ENCODE measurements around the gene RCBTB1.
"Not testable (repeated sequence)": the region's sequence is repeated elsewhere in the genome, so short reads cannot be mapped to it uniquely, and the experiment has no call there.

RCBTB1 gene

DNA sequence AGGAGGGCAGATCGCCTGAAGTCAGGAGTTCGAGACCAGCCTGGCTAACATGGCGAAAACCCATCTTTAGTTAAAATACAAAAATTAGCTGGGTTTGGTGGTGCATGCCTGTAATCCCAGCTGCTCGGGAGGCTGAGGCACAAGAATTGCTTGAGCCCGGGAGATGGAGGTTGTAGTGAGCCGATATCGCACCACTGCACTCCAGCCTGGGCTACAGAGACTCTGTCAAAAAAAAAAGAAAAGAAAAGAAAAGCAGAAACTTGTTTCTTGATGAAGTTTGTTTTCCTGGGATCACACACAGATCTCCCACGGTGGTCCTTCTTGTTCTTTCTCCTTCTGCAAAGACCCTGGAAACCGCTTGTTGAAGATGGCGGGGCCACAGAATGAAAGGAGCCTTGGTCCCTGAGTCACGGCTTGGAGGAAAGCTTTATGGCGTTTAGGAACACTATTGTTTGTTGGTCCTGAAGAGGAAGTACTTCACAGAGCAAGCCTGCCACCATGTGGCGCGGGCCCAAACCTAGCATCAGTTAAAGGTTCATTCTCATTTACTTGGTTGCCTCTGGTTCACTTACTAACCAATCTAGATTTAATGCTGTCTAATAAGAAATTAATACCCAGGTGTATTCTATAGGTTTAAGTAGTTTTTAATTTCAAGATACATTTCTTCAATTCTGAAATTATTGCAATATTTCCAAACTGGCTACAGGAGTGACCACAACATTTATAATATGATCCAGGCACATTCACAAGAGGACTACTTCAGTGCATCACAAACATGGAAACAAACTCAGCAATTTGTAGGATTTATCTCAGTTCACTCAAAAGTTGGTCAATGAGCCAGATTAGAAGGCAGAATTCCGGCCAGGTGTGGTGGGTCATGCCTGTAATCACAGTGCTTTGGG is 21.6 kb upstream of the RCBTB1 start:
- in situ Hi-C loops (cut with MboI; ENCODE audit: low sequenced_read_pairs), result no loop called here

DNA sequence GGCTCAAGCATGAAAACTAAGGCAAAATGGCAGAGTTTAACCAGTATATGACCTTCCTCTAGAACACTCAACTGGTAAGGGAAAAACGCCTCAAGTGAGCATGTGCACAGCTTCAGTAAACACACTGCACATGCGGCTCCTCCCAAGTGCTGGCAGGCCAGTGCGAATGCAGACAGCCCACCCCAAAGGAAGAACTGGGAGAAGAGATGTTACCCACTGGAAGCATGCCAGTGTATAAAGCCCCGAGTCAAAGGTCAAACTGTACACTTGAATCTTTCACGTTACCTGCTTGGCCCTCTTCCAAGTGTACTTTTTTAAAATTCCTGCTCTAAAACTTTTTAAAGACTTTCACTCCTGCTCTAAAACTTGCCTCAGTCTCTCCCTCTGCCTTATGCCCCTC is 19.2 kb upstream of the RCBTB1 start:
- in situ Hi-C loops (cut with MboI; ENCODE audit: low sequenced_read_pairs), result no loop called here

DNA sequence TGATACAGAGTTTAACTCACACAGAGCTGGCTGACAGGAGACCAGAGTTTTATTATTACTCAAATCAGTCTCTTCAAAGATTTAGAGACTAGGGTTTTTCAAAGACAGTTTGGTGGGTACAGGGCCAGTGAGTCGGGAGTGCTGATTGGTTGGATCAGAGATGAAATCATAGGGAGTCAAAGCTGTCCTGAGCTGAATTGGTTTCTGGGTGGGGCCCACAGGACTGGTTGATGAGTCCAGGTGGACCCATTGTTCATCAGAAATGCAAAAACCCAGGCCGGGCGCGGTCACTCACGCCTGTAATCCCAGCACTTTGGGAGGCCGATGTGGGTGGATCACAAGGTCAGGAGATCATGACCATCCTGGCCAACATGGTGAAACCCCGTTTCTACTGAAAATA is 17.3 kb upstream of the RCBTB1 start:
- in situ Hi-C loops (cut with MboI; ENCODE audit: low sequenced_read_pairs), result not testable (repeated sequence)

DNA sequence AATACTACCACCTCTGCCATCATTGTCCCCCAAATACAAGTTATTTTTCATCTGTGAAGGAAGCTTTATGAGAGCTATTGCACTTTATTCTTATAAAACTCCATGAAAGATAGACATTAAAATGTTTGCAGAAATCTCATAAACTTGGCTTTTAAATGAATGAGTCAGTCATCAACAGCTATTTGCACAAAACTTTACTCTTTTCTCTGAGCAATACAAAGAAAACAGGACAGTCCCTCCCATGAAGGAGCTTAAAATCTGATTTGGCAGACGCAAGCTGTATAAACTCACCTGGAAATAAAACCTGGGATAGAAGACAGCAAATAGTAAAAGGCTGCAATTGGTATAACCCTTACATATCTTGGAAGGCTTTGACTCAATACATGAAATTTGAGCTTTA is 16.6 kb upstream of the RCBTB1 start:
- in situ Hi-C loops (cut with MboI; ENCODE audit: low sequenced_read_pairs), result no loop called here

DNA sequence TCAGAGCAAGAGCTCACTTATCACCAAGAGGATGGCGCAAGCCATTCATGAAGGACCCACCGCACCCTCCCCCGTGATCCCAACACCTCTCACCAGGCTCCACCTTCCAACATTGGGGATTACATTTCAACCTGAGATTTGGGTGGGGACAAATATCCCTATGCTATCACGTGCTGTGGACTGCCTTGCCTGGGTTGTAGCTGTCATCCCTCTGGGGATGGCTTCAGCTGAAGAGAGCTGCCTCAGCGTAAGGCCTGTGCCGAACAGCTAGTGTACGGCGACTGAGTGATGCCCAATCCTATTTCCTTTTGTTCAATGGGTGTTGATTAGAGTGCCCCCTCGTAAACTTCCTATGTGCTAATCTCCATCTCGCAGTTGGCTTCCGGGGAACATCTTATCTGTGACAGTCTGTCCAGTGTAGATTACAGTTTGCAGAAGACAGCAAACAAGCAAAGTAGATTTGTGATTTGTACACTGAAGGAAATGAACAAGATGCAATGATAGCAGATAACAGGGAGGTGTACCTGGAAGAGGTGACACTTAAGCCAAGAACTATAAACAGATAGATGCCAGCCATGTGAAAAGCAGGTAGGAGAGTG is 11.8 kb upstream of the RCBTB1 start:
- in situ Hi-C loops (cut with MboI; ENCODE audit: low sequenced_read_pairs), result no loop called here

DNA sequence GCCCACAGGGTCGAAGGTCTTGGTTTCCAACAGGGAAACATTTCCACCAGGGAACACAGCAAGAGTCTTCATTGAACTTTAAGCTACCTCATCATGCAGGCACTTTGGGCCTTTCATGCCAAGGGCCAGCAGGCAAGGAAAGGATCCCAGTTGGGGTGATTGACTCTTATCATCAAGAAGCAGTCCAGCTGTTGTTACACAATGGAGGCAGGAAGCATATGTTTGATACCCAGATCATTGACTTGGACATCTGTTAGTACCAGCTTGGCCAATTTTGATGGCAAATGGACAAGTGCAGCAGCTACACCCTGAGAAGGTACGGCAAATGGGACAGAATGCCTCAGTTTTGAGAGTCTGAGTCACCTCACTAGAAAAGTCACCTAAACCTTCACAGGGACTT is 10.9 kb upstream of the RCBTB1 start:
- in situ Hi-C loops (cut with MboI; ENCODE audit: low sequenced_read_pairs), result no loop called here

DNA sequence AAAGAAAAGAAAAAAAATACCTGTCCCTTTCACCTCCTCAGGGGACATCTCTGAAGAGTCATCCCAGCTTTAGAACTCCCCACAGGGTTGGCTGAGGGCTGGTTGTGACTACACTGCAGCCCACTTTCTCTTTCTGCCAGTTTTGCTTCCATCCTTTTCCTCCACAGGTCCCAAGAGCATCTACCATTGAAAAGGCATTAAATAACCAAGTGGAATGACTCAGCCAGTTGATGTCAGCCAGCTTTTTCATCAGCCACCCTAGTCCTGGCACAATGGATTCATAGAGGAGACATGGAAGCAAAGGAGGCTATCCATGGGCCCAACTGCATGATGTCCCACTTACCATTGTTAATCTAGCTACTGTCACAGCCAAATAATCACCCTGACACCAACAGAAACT is 9.2 kb upstream of the RCBTB1 start:
- in situ Hi-C loops (cut with MboI; ENCODE audit: low sequenced_read_pairs), result no loop called here

DNA sequence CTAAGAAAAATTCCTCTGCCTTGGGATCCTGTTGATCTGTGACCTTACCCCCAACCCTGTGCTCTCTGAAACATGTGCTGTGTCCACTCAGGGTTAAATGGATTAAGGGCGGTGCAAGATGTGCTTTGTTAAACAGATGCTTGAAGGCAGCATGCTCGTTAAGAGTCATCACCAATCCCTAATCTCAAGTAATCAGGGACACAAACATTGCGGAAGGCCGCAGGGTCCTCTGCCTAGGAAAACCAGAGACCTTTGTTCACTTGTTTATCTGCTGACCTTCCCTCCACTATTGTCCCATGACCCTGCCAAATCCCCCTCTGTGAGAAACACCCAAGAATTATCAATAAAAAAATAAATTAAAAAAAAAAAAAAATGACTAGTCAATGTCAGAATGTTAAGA is 8.5 kb upstream of the RCBTB1 start:
- in situ Hi-C loops (cut with MboI; ENCODE audit: low sequenced_read_pairs), result not testable (repeated sequence)

DNA sequence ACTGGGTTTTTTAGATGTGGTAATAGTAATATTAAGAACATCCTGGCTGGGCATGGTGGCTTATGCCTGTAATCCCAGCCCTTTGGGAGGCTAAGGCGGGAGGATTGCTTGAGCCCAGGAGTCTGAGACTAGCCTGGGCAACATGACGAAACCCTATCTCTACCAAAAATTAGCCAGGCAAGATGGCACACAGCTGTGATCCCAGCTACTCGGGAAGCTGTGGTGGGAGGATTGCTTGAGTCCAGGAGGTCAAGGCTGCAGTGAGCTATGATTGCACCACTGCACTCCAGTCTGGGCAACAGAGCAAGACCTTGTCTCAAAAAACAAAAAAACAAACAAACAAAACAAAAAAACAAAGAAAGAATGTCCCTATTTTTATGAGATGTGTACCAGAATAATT is 5.4 kb upstream of the RCBTB1 start:
- in situ Hi-C loops (cut with MboI; ENCODE audit: low sequenced_read_pairs), result not testable (repeated sequence)

DNA sequence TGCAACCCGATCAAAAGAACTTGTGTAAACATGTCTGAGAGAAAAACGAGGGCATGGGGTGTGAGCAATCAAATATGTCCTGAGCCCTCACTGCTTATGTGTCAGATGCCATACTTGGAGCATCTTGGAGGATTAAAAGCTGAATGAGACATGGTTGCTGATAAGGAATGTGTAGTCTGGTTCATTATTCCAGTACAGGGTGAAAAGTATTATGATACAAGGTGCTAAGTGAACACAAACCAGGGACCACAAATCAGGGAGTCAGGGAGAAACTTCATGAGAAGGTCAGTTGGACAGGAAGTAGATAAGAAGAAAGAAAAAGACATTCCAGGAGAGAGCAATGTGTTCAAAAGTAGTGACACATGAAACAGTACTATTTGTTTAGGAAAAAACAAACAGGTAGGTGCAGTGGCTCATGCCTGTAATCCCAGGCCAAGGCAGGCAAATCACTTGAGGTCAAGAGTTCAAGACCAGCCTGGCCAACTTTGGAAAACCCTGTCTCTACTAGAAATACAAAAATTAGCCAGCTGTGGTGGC is 2.0 kb upstream of the RCBTB1 start:
- in situ Hi-C loops (cut with MboI; ENCODE audit: low sequenced_read_pairs), result no loop called here

DNA sequence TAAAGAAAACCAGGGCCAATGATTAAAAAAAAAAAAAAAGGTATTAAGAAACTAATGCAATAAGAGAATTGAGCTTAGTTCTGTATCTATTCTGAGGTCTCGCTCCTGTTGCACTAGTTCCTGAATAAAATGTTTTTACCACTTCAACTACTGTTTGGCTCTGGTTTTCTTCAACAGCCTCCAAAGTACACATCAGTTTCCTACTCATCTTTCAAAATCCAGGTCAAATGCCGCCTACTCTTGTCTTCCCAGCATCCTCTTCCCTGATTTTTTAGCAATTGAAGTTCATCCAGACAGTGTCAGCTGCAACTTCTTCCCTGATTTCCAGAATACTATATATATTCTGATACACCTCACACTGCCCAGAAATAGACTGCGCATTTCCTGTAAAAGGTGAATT is 1.4 kb upstream of the RCBTB1 start:
- in situ Hi-C loops (cut with MboI; ENCODE audit: low sequenced_read_pairs), result no loop called here

DNA sequence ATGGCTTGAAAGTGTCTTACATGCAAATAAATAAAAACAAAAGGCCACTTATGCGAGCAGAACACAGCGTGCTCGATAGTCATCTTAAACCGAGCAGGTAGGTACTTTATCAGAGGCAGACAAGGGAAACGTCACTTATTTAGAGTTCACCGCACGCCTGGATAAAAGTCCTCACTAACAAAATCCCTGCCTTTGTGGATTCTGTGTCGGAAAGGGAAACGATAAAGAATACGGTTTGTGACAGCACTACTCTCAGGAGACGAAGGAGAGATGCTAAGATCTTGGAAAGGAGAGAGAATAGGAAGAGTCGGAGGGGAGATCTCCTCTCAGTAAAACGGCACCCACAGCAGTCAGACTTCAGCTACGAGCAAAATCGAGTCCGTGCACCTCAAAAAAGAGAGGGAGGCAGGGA is 581 bp downstream of the RCBTB1 start:
- in situ Hi-C loops (cut with MboI; ENCODE audit: low sequenced_read_pairs), result no loop called here

DNA sequence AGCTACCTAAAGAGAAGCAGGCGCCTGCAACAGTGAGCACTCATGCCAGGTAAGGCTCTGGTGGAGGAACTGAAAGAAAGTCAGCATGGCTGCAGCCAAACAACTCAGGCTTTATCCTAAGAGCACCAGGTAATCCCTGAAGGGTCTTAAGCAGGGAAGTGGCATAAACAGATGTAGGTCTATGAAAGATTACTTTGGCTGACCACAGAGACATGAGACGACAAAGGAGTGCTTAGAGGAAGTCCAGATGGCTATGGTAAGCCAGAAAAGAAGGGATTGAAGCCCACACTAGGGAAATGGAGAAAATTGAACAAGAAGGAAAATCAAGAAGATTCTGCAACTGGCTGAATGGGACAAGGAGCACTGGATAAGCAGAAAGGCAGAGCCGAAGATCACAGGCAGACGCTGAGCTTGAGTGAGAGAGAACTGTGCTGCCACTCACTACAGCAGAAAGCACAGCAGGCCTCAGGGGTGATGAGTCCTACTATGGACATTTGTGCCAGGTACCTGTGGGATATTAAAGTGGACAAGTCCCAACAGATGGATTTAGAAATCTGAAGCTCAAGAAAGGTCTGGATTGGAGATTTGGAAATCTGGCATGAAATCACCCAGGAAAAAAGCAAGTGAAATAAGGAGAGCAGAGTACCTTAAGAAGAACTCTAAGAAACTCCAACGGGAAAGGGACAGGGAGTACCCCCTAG is 4.2 kb downstream of the RCBTB1 start:
- in situ Hi-C loops (cut with MboI; ENCODE audit: low sequenced_read_pairs), result no loop called here

DNA sequence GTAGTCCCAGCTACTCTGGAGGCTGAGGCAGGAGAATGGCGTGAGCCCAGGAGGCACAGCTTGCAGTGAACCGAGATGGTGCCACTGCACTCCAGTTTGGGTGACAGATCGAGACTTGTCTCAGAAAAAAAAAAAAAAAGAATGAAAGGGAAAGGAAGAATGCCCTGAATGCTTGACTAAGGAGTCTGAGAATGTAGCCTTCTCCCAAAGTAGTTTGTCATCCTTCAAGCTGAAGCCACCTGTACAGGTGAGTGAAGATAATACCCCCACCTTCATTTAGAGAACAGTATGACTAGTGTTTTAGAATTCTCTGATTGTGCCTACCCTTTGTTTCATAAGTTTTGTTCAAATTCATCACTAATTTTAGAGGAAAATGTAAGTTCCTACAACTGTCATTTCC is 5.9 kb downstream of the RCBTB1 start:
- in situ Hi-C loops (cut with MboI; ENCODE audit: low sequenced_read_pairs), result no loop called here

DNA sequence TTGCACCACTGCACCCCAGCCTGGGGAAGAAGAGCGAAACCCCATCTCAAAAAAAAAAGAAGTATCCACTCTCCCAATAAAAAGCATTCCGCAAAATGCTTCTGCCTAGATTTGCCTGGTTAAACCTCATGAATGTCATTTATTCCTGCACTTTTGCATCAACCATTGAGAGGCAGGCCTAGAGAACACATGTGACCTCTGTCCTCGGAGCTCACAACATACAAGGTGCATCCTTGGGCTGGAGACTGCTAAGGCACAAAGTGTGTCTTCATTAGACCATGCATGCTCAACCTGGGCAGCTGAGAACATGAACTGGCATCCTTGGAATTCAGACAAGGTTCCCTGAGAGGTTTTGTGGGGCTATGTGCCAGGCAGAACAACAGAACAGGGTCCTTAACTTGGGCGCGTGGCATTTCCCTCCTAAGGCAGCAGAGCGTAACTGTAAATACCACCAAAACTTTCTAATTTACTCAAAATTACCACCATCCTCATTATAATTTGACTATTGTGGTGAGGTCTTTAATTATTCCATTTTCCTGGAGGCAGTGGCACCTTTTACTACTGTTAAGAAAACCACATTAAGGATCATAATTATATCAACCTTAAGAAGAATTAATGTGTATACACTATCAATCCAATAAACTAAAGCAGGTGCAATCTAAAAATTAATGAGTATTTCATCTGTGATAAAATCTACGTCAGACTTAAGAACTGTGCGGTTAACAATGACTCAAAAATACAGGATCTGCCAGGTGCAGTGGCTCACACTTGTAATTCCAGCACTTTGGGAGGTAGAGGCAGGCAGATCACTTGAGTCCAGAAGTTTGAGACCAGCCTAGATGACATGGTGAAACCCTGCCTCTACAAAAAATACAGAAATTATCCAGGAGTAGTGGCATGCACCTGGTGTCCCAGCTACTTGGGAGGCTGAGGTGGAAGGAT is 13.8 kb downstream of the RCBTB1 start:
- in situ Hi-C loops (cut with MboI; ENCODE audit: low sequenced_read_pairs), result no loop called here

DNA sequence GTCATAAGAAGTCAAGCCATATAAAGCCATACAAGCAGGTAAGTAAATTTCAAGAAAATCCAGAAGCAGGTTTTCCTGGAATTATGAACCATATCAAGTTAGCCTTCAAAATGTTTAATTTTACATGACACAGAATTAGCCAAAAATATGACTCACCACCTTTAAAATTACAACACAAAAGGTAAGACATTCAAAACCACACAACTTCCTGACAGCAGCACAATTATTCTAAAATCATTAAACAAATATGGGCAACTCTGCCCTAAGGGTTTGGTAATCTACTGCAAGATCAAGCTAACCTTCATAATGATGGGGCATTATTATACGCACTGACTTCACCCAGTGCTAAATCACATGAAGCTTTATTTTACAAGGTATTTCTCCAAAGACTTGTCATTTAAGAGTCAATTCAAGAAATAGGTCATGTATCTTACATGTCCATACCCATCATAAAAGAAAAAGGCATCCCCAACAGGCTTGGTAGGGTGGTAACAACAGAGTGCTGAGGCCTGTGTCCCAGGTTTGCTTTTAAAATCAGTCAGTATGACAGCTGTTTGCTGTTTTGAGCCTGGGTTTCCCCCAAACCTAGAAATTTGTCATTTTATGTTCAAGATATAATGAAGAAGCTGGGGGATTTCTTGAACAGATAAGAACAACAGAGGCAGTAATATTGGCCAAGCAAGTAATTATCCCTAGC is 15.2 kb downstream of the RCBTB1 start:
- in situ Hi-C loops (cut with MboI; ENCODE audit: low sequenced_read_pairs), result no loop called here

DNA sequence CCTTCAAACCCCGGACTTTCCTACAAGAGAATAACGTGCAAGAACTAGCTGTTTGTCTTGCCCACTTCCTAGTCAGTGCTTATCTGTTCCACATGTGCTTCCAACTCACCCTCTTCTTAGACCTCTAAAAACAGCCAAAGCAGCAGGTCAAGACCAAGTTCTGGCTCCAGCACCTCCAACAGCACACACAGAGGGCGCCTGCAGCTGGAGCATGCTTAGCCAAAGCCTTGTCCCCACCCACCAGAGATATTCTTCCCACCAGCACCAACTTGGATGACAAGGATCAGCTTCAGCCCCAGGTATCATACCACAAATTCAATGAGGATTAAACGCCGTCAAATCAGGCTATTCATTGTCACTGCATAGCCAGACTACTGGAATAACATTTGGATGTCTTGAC is 17.9 kb downstream of the RCBTB1 start:
- in situ Hi-C loops (cut with MboI; ENCODE audit: low sequenced_read_pairs), result no loop called here

DNA sequence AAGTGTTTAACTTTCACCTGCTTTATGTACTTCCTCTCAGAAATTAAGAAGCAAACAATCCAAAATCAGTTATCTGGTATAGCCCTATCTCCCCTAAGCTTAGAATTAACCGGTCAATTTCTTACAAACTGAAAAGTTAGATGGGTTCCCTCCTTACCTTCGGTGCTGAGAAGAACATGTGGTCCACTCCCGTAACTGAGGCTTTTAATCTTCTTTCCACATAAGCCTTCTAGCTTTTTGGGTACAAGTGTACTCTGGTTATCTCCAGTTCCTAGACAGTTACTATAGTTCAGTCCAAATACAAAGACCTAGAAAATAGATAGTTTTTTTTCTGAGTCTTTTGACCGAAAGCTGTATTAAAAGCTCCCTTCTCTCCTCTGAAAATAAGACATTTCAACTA is 18.9 kb downstream of the RCBTB1 start:
- in situ Hi-C loops (cut with MboI; ENCODE audit: low sequenced_read_pairs), result no loop called here

DNA sequence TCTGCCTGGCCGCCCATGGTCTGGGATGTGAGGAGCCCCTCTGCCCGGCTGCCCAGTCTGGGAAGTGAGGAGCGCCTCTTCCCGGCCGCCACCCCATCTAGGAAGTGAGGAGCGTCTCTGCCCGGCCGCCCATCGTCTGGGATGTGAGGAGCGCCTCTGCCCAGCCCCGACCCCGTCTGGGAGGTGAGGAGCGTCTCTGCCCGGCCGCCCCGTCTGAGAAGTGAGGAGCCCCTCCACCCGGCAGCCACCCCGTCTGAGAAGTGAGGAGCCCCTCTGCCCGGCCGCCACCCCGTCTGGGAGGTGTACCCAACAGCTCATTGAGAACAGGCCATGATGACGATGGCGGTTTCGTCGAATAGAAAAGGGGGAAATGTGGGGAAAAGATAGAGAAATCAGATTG is 19.9 kb downstream of the RCBTB1 start:
- in situ Hi-C loops (cut with MboI; ENCODE audit: low sequenced_read_pairs), result not testable (repeated sequence)

DNA sequence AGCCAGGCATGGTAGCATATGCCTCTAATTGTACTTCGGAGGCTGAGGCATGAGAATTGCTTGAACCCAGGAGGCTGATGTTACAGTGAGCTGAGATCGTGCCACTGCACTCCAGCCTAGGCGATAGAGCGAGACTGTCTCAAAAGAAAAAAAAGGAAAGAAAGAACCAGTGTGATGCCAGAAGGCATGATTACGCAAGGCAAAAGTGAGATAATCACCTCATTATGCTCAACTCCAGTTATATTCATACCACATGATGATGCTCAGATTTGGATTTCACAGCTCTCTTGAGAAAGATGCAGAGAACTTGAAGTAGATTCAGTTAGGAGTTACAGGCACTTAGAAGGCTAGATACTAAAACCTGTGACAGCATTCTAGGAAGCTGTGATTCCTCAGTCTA is 21.8 kb downstream of the RCBTB1 start:
- in situ Hi-C loops (cut with MboI; ENCODE audit: low sequenced_read_pairs), result no loop called here

Data from hTERT RPE-1 (cell line).